GM19328 (cell line): ENCODE measurements around the gene UBE2E2.

Experiments used
- ATAC-seq: cut with Tn5 transposase; IDR thresholded peaks from one replicate; pipeline ENCODE4 v1.9.1; 2021; ENCODE audit warnings: mild to moderate bottlenecking, moderate library complexity; ENCODE audit not compliant: unreplicated experiment

The UBE2E2 gene

GRCh38 chr3:23435318-23435717, 232.2 kb downstream of the UBE2E2 start:
- no peak for ATAC-seq

- no peak for ATAC-seq
These were observed 232.8 kb downstream of the UBE2E2 start for GRCh38 chr3:23435904-23436303.

GRCh38 chr3:23437484-23438145, 234.5 kb downstream of the UBE2E2 start:
- ATAC-seq: no peak

GRCh38 chr3:23438657-23439056, 235.5 kb downstream of the UBE2E2 start:
- ATAC-seq: no peak

- ATAC-seq: no peak
These were observed 236.0 kb downstream of the UBE2E2 start for GRCh38 chr3:23439080-23439479.

- ATAC-seq: no peak
These were observed 237.5 kb downstream of the UBE2E2 start for GRCh38 chr3:23440416-23441294.

- no peak for ATAC-seq
These were observed 239.7 kb downstream of the UBE2E2 start for GRCh38 chr3:23442598-23443383.

GRCh38 chr3:23444386-23444785, 241.3 kb downstream of the UBE2E2 start:
- ATAC-seq: no peak

GRCh38 chr3:23446301-23446700, 243.2 kb downstream of the UBE2E2 start:
- no peak for ATAC-seq

- ATAC-seq: no peak
These were observed 245.9 kb downstream of the UBE2E2 start for GRCh38 chr3:23448998-23449537.

GRCh38 chr3:23450051-23450450, 246.9 kb downstream of the UBE2E2 start:
- no peak for ATAC-seq

GRCh38 chr3:23450806-23451205, 247.7 kb downstream of the UBE2E2 start:
- no peak for ATAC-seq

- no peak for ATAC-seq
These were observed 249.3 kb downstream of the UBE2E2 start for GRCh38 chr3:23452408-23452807.

GRCh38 chr3:23455084-23455483, 252.0 kb downstream of the UBE2E2 start:
- ATAC-seq: no peak

GRCh38 chr3:23455775-23456174, 252.6 kb downstream of the UBE2E2 start:
- ATAC-seq: no peak

- ATAC-seq: no peak
These were observed 254.6 kb downstream of the UBE2E2 start for GRCh38 chr3:23457697-23458096.

- no peak for ATAC-seq
These were observed 256.3 kb downstream of the UBE2E2 start for GRCh38 chr3:23459465-23459864.

GRCh38 chr3:23459889-23460546, 256.9 kb downstream of the UBE2E2 start:
- ATAC-seq: no peak

- no peak for ATAC-seq
These were observed 257.9 kb downstream of the UBE2E2 start for GRCh38 chr3:23461069-23461468.

- ATAC-seq: no peak
These were observed 260.7 kb downstream of the UBE2E2 start for GRCh38 chr3:23463791-23464190.

- ATAC-seq: no peak
These were observed 262.4 kb downstream of the UBE2E2 start for GRCh38 chr3:23465569-23465968.
